Measurements from ENCODE around the gene CRTAC1.

DNA sequence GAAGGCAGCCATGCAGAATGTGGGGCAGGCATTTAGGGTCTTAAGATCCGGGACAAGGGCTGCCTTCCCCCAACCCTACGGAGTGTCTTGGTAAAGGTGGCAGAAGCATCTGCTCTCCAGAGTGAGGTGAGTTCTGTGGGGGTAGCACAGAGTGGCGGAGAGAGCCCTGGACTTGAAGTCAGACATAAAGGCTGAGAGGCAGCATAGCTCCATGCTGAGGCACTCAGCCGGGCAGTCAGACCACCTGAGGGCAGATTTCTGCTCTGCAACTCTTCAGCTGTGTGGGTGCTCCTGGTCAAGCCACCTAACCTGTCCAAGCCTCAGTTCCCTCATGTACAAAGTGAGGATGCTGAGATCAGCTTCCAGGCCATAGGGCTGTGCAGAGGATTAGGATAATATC, 81.0 kb downstream of the CRTAC1 start:
- no peak for TF ChIP-seq ZFP3 (CRISPR knock-in tag; IDR thresholded peaks at IDR 0.05)
- no peak for TF ChIP-seq ARNTL (CRISPR knock-in tag; IDR thresholded peaks at IDR 0.05; ENCODE audit: borderline replicate concordance, low read depth)
- no peak for TF ChIP-seq OSR1 (CRISPR knock-in tag; IDR thresholded peaks at IDR 0.05)

Measured in SK-N-SH treated with all-trans-retinoic acid at 6 μM for 48 hours (cell line).